ENCODE results near the gene GSTM5. TPM values are rescaled to one million over a fixed set of nuclear protein-coding genes. Genes with fewer than 3 reads are reported as not detected.
"Not testable (repeated sequence)": the region's sequence is repeated elsewhere in the genome, so short reads cannot be mapped to it uniquely, and the experiment has no call there.

Gene GSTM5
- total and polyA plus RNA-seq, 12 donors = 0.48 to 10.5 (median 3.3) TPM

DNA sequence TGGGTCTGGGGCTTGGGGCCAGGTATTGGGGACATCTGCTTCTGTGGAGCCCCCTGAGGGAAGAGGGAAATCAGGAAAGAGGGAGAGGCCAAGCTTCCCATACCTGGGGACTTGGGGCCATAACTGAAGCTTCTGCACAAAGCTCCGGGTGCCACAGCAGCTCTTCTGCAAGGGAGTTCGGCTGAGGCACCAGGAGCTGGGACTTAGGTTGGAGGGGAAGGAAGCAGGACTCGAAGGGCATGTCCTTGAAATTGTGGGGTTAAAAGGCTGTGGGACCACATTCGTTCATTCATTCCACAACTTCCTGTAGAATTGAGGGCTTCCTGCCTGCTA is 53.4 kb downstream of the GSTM5 start:
- Histone ChIP-seq H3K27me3 (no peaks in the 10 kb centered on the region), H3K27ac (no peak overlapping the region), H3K4me3 (no peak overlapping the region), H3K9me3 (replicated peaks in 1 of 3) (no peaks in the 10 kb centered on the region), H3K4me1 (replicated peaks in 1 of 2) (peaks cover 0 to 8% of the 10 kb centered on the region in 2 donors), H3K36me3 (replicated peaks in 1 of 2) (no peaks in the 10 kb centered on the region)
- DNase-seq = no peak
- TF ChIP-seq POLR2A (IDR thresholded peaks at IDR 0.05) (no peak), CTCF (IDR thresholded peaks at IDR 0.05) (no peak)
- intact Hi-C loops (cut with DNase I) = no loop called here
- 74 to 83% (median 81%) methylated on average over 4 of the region's 4 CpGs for WGBS, 4 donors

DNA sequence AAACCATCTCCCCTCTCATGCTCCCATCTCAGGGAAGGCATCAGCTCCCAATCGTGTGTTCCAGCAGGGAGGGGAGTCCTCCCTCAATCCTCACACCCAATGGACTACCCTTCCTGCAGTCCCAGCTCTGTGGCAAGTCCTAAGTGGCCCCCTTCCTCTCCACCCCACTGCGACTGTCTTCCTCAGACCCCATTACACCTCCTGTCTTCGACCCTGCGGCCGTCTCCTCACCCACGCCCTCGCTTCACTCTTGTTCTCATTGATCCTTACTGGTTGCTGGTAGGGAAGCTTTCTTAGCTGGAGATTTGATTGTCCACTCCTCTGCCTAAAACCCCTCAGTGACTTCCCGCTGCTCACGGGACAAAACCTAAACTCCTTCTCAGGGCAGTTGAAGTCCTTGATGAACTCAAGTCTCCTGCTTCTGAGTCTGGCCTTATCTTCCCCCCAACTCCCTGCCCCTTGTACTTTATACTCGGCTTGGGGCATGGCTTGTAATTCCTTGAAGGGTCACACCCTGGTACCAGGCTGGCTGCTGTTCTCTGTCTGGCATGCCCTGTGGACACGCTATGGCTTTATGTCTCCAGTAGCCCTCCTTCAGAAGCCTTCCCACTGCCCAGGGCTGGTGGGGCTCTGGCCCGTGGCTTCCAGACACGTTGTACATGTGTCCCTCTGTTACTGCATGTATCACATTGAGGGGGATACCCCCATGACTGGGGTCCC is 54.0 kb downstream of the GSTM5 start:
- intact Hi-C loops (cut with DNase I) = no loop called here
- H3K4me3 ChIP-seq = no peak overlapping the region
- 77 to 87% (median 80%) methylated on average over 13 of the region's 13 CpGs for WGBS, 4 donors
- no peaks in the 10 kb centered on the region for H3K9me3 ChIP-seq (replicated peaks in 1 of 3)
- no peaks in the 10 kb centered on the region for H3K36me3 ChIP-seq (replicated peaks in 1 of 2)
- DNase-seq = peak in 5 of 7 donors; percentile 6 to 37 (median 9)
- H3K27me3 ChIP-seq = no peaks in the 10 kb centered on the region
- peaks cover 0 to 8% of the 10 kb centered on the region in 2 donors for H3K4me1 ChIP-seq (replicated peaks in 1 of 2)
- no peak overlapping the region for H3K27ac ChIP-seq
- no peak for TF ChIP-seq POLR2A (IDR thresholded peaks at IDR 0.05)
- TF ChIP-seq CTCF (IDR thresholded peaks at IDR 0.05) = no peak

DNA sequence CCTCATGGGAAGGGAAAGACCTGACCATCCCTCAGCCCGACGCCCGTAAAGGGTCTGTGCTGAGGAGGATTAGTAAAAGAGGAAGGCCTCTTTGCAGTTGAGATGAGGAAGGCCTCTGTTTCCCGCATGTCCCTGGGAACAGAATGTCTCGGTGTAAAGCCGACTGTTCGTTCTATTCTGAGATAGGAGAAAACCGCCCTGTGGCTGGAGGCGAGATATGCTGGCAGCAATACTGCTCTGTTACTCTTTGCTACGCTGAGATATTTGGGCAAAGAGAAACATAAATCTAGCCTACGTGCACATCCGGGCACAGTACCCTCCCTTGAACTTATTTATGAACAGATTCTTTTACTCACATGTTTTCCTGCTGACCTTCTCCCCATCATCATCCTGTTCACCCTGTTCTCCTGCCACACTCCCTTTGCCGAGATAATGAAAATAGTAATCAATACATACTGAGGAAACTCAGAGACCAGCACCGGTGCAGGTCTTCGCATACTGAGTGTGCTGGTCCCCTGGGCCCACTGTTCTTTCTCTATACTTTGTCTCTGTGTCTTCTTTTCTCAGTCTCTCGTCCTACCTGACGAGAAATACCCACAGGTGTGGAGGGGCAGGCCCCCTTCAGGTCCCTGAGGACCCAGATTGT is 55.1 kb downstream of the GSTM5 start:
- H3K27me3 ChIP-seq; H3K9me3 ChIP-seq (replicated peaks in 1 of 3); H3K36me3 ChIP-seq (replicated peaks in 1 of 2); H3K4me3 ChIP-seq; H3K27ac ChIP-seq; H3K4me1 ChIP-seq (replicated peaks in 1 of 2); intact Hi-C loops (cut with DNase I): not testable (repeated sequence)
- WGBS, 4 donors = 68 to 80% (median 76%) methylated on average over 14 to 17 of the region's 17 CpGs
- peak in 6 of 7 donors; percentile 5 to 48 (median 10) for DNase-seq

Other genes with a start within 250 kb of the GSTM5 start
- 10 to 100 TPM in 5 of 9 donors, 1 to 10 TPM in 4; 6.4 to 20.3 (median 13.6) TPM for gene SYPL2, start 245.7 kb upstream of the GSTM5 start, total RNA-seq
- 10 to 100 TPM in 1 of 3 donors, 1 to 10 TPM in 2; 5.8 to 23.6 (median 8.5) TPM for gene SYPL2, start 245.7 kb upstream of the GSTM5 start, polyA plus RNA-seq
- 10 to 100 TPM in 4 of 9 donors, 1 to 10 TPM in 5; 5.8 to 16.3 (median 9.1) TPM for gene ATXN7L2, start 228.3 kb upstream of the GSTM5 start, total RNA-seq
- 100 to 1,000 TPM in 1 of 3 donors, 10 to 100 TPM in 1, 1 to 10 TPM in 1; 3.1 to 109 (median 45.5) TPM for gene ATXN7L2, start 228.3 kb upstream of the GSTM5 start, polyA plus RNA-seq
- gene CYB561D1, start 218.2 kb upstream of the GSTM5 start, total RNA-seq = 10 to 100 TPM in 6 of 9 donors, 1 to 10 TPM in 3; 8.4 to 21.2 (median 13.8) TPM
- 1 to 10 TPM; 4.4 to 9.5 (median 7.8) TPM for gene CYB561D1, start 218.2 kb upstream of the GSTM5 start, polyA plus RNA-seq
- 10 to 100 TPM; 17.2 to 27.9 (median 22.8) TPM for gene AMIGO1, start 202.5 kb upstream of the GSTM5 start, total RNA-seq
- gene AMIGO1, start 202.5 kb upstream of the GSTM5 start, polyA plus RNA-seq = 10 to 100 TPM in 1 of 3 donors, 1 to 10 TPM in 2; 3.8 to 20.7 (median 4.7) TPM
- 1 to 10 TPM in 2 of 9 donors, under 1 TPM in 5, not detected in 2; 0.11 to 4.9 (median 0.57) TPM for gene GPR61, start 172.4 kb upstream of the GSTM5 start, total RNA-seq
- gene GPR61, start 172.4 kb upstream of the GSTM5 start, polyA plus RNA-seq = 1 to 10 TPM in 1 of 3 donors, under 1 TPM in 2; 0.57 to 1.2 (median 0.88) TPM
- gene GNAI3, start 163.6 kb upstream of the GSTM5 start, total RNA-seq = 10 to 100 TPM in 1 of 9 donors, 1 to 10 TPM in 8; 2.8 to 12.0 (median 5.8) TPM
- 1 to 10 TPM; 1.6 to 7.7 (median 2.2) TPM for gene GNAI3, start 163.6 kb upstream of the GSTM5 start, polyA plus RNA-seq
- under 1 TPM in 4 of 9 donors, not detected in 5; 0.22 to 0.95 (median 0.37) TPM for gene GNAT2, start 92.6 kb upstream of the GSTM5 start, total RNA-seq
- under 1 TPM in 1 of 3 donors, not detected in 2; 0.29 TPM for gene GNAT2, start 92.6 kb upstream of the GSTM5 start, polyA plus RNA-seq
- gene AMPD2, start 92.4 kb upstream of the GSTM5 start, total RNA-seq = 100 to 1,000 TPM in 1 of 9 donors, 10 to 100 TPM in 8; 28.4 to 170 (median 71.5) TPM
- 100 to 1,000 TPM in 1 of 3 donors, 10 to 100 TPM in 2; 32.3 to 130 (median 60.7) TPM for gene AMPD2, start 92.4 kb upstream of the GSTM5 start, polyA plus RNA-seq
- gene GSTM4, start 56.2 kb upstream of the GSTM5 start, total RNA-seq = 10 to 100 TPM; 17.3 to 71.0 (median 31.9) TPM
- 10 to 100 TPM; 20.7 to 57.5 (median 40.8) TPM for gene GSTM4, start 56.2 kb upstream of the GSTM5 start, polyA plus RNA-seq
- gene GSTM2, start 44.2 kb upstream of the GSTM5 start, total RNA-seq = 100 to 1,000 TPM in 2 of 9 donors, 10 to 100 TPM in 7; 17.2 to 105 (median 59.5) TPM
- gene GSTM2, start 44.2 kb upstream of the GSTM5 start, polyA plus RNA-seq = 100 to 1,000 TPM in 2 of 3 donors, 10 to 100 TPM in 1; 37.3 to 495 (median 360) TPM
- 100 to 1,000 TPM in 2 of 9 donors, under 1 TPM in 2, not detected in 5; 0.11 to 301 (median 75.1) TPM for gene GSTM1, start 24.4 kb upstream of the GSTM5 start, total RNA-seq
- gene GSTM1, start 24.4 kb upstream of the GSTM5 start, polyA plus RNA-seq = 100 to 1,000 TPM in 2 of 3 donors, not detected in 1; 114 to 242 TPM
- 100 to 1,000 TPM in 2 of 9 donors, 10 to 100 TPM in 7; 14.5 to 117 (median 69.9) TPM for gene GSTM3, start 28.8 kb downstream of the GSTM5 start, total RNA-seq
- 10 to 100 TPM; 50.2 to 88.1 (median 74.1) TPM for gene GSTM3, start 28.8 kb downstream of the GSTM5 start, polyA plus RNA-seq
- gene EPS8L3, start 51.7 kb downstream of the GSTM5 start, total RNA-seq = under 1 TPM in 1 of 9 donors, not detected in 8; 0.32 TPM
- under 1 TPM in 1 of 3 donors, not detected in 2; 0.08 TPM for gene EPS8L3, start 51.7 kb downstream of the GSTM5 start, polyA plus RNA-seq
- gene CSF1, start 198.6 kb downstream of the GSTM5 start, total RNA-seq = 100 to 1,000 TPM in 6 of 9 donors, 10 to 100 TPM in 2, 1 to 10 TPM in 1; 3.8 to 295 (median 101) TPM
- gene CSF1, start 198.6 kb downstream of the GSTM5 start, polyA plus RNA-seq = 10 to 100 TPM; 23.3 to 26.5 (median 24.5) TPM

All from adrenal gland (tissue), 12 donors.